ENCODE data around the gene TMEM161A.
"Not testable (repeated sequence)": the region's sequence is repeated elsewhere in the genome, so short reads cannot be mapped to it uniquely, and the experiment has no call there.

TMEM161A gene

DNA sequence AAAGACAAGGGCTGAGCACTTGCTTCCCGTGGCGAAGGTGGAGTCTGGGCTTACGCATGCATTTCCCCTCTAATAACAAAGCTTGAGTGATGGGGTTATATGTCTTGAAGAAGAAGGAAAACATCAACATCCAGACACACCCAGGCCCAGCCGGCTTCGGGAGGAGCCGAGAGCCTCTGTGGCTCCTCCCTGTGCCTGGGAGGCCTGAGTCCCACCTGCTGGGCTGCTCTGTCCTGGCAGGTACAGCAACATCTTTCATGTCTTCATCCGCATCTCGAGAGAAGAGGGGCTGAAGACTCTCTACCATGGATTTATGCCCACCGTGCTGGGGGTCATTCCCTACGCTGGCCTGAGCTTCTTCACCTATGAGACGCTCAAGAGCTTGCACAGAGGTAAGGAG lies 30.6 kb downstream of the TMEM161A start:
- Histone ChIP-seq H3K9me3 (ENCODE audit: control insufficient read depth in 2 of 2, low read length in 2 of 2) (no peaks in the 10 kb centered on the region), H3K27ac (ENCODE audit: low read length) (no peak overlapping the region), H3K9ac (ENCODE audit: low read length in 2 of 2) (no peak overlapping the region), H3K36me3 (ENCODE audit: control insufficient read depth in 2 of 2, insufficient read depth in 2 of 2, low read length in 2 of 2) (peaks cover 0 to 2% of the 10 kb centered on the region in 2 donors), H3K4me3 (ENCODE audit: low read length in 2 of 2) (no peak overlapping the region), H3K27me3 (ENCODE audit: control insufficient read depth in 1 of 2, insufficient read depth in 2 of 2, low read length in 2 of 2) (peaks cover 0 to 6% of the 10 kb centered on the region in 2 donors), H3K4me1 (ENCODE audit: control insufficient read depth, insufficient read depth, low read length) (peaks cover 8% of the 10 kb centered on the region)

DNA sequence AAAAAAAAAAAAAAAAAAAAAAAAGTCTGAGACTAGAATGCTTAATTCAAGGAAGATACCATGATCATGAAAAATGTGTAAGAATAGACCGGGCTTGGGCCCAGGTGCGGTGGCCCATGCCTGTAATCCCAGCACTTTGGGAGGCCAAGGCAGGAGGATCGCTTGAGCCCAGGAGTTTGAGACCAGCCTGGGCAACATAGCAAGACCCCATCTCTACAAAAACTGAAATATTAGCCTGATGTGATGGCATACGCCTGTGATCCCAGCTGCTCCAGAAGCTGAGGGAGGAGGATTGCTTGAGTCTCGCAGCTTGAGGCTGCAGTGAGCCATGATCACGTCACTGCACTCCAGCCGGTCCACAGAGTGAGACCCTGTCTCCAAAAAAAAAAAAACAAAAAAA lies 31.3 kb downstream of the TMEM161A start:
- H3K27me3 ChIP-seq (ENCODE audit: control insufficient read depth in 1 of 2, insufficient read depth in 2 of 2, low read length in 2 of 2); H3K9me3 ChIP-seq (ENCODE audit: control insufficient read depth in 2 of 2, low read length in 2 of 2); H3K36me3 ChIP-seq (ENCODE audit: control insufficient read depth in 2 of 2, insufficient read depth in 2 of 2, low read length in 2 of 2); H3K27ac ChIP-seq (ENCODE audit: low read length); H3K9ac ChIP-seq (ENCODE audit: low read length in 2 of 2); H3K4me3 ChIP-seq (ENCODE audit: low read length in 2 of 2); H3K4me1 ChIP-seq (ENCODE audit: control insufficient read depth, insufficient read depth, low read length): not testable (repeated sequence)

DNA sequence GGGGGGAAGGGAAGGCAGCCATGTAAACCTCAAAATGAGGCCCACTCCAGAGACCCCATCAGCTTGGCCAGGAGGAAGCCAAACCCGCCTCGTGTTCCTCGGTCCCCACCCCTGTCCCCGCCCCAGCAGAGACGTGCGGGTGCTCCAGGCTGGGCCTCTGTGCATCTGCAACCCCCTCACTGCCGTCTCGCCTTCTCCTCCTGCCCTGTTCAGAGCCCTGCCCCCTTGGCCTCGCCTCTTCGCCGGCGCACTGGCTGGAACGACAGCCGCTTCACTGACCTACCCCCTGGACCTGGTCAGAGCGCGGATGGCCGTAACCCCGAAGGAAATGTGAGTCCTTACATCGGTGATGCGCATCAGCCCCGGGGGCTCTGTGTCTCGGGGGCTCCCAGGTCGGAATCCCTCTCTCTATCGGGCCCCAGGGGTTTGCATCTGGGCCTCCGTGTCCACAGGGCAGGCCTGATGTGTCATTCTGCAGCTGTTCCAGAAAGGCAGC lies 32.2 kb downstream of the TMEM161A start:
- Histone ChIP-seq H3K9me3 (ENCODE audit: control insufficient read depth in 2 of 2, low read length in 2 of 2) (no peaks in the 10 kb centered on the region), H3K36me3 (ENCODE audit: control insufficient read depth in 2 of 2, insufficient read depth in 2 of 2, low read length in 2 of 2) (peaks cover 0 to 5% of the 10 kb centered on the region in 2 donors), H3K4me1 (ENCODE audit: control insufficient read depth, insufficient read depth, low read length) (peaks cover 8% of the 10 kb centered on the region), H3K27ac (ENCODE audit: low read length) (no peak overlapping the region), H3K4me3 (ENCODE audit: low read length in 2 of 2) (peak overlapping the region in 1 of 2 donors; percentile 57), H3K27me3 (ENCODE audit: control insufficient read depth in 1 of 2, insufficient read depth in 2 of 2, low read length in 2 of 2) (peaks cover 0 to 6% of the 10 kb centered on the region in 2 donors), H3K9ac (ENCODE audit: low read length in 2 of 2) (no peak overlapping the region)

DNA sequence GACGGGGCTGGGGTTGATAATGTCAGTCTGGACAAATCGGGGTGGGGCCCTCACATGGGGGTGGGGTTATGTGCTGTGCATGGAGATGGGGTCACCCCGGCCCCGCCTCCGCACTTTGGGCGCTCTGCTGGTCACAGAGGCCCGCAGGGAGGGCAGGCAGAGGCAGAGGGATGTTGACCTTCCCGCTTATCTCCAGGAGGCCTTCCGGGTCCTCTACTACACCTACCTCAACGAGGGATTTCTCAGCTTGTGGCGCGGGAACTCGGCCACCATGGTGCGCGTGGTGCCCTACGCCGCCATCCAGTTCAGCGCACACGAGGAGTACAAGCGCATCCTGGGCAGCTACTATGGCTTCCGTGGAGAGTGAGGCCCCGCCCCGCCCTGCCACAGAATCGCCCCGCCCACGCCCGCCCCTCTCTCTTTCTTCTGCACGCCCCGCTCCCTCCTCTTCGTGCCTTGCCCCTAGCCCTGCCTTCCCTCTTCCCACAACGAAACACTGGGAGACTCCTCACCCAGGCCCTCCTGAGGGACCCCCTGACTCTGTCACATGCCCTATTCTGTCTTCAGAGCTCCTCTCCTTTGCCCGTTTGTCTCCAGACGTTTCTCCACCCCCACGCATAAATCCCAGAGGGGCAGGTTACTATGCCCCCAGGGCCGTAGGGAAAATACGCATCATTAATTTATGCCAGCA lies 32.8 kb downstream of the TMEM161A start:
- Histone ChIP-seq H3K4me1 (ENCODE audit: control insufficient read depth, insufficient read depth, low read length) (peaks cover 6% of the 10 kb centered on the region), H3K4me3 (ENCODE audit: low read length in 2 of 2) (peak overlapping the region in 1 of 2 donors; percentile 57), H3K9me3 (ENCODE audit: control insufficient read depth in 2 of 2, low read length in 2 of 2) (no peaks in the 10 kb centered on the region), H3K36me3 (ENCODE audit: control insufficient read depth in 2 of 2, insufficient read depth in 2 of 2, low read length in 2 of 2) (peaks cover 0 to 9% of the 10 kb centered on the region in 2 donors), H3K9ac (ENCODE audit: low read length in 2 of 2) (no peak overlapping the region), H3K27me3 (ENCODE audit: control insufficient read depth in 1 of 2, insufficient read depth in 2 of 2, low read length in 2 of 2) (peaks cover 0 to 1% of the 10 kb centered on the region in 2 donors), H3K27ac (ENCODE audit: low read length) (no peak overlapping the region)

DNA sequence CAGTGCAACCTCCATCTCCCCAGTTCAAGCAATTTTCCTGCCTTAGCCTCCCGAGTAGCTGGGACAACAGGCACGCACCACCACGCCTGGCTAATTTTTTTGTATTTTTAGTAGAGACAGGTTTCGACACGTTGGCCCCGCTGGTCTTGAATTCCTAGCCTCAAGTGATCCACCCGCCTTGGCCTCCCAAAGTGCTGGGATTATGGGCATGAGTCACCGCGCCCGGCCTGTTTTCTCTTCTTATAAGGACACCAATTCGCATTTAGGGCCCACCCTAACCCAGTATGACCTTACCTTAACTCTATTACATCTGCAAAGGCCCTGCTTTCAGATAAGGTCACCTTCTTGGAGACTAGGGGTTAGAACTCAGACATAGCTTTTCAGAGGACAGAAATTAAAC lies 35.1 kb downstream of the TMEM161A start:
- Histone ChIP-seq H3K4me3 (ENCODE audit: low read length in 2 of 2) (no peak overlapping the region), H3K9me3 (ENCODE audit: control insufficient read depth in 2 of 2, low read length in 2 of 2) (no peaks in the 10 kb centered on the region), H3K4me1 (ENCODE audit: control insufficient read depth, insufficient read depth, low read length) (peaks cover 2% of the 10 kb centered on the region), H3K27me3 (ENCODE audit: control insufficient read depth in 1 of 2, insufficient read depth in 2 of 2, low read length in 2 of 2) (no peaks in the 10 kb centered on the region), H3K27ac (ENCODE audit: low read length) (no peak overlapping the region), H3K9ac (ENCODE audit: low read length in 2 of 2) (no peak overlapping the region), H3K36me3 (ENCODE audit: control insufficient read depth in 2 of 2, insufficient read depth in 2 of 2, low read length in 2 of 2) (peaks cover 0 to 12% of the 10 kb centered on the region in 2 donors)

DNA sequence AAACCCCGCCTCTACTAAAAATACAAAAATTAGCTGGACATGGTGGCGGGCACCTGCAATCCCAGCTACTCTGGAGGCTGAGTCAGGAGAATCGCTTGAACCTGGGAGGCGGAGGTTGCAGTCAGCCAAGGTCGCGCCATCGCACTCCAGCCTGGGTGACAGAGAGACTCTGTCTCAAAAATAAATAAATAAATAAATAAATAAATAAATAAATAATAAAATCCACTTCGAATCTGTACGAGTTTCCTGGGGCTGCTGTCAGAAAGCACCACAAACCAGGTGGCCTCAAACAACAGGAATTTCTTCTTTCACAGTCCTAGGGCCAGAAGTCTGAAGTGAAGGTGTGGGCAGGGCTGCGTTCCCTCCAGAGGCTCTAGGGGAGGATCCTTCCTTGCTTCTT lies 35.7 kb downstream of the TMEM161A start:
- not testable (repeated sequence) for H3K9ac ChIP-seq (ENCODE audit: low read length in 2 of 2); H3K27me3 ChIP-seq (ENCODE audit: control insufficient read depth in 1 of 2, insufficient read depth in 2 of 2, low read length in 2 of 2); H3K9me3 ChIP-seq (ENCODE audit: control insufficient read depth in 2 of 2, low read length in 2 of 2); H3K4me1 ChIP-seq (ENCODE audit: control insufficient read depth, insufficient read depth, low read length); H3K4me3 ChIP-seq (ENCODE audit: low read length in 2 of 2); H3K27ac ChIP-seq (ENCODE audit: low read length)
- peaks cover 2 to 10% of the 10 kb centered on the region in 2 donors for H3K36me3 ChIP-seq (ENCODE audit: control insufficient read depth in 2 of 2, insufficient read depth in 2 of 2, low read length in 2 of 2)

DNA sequence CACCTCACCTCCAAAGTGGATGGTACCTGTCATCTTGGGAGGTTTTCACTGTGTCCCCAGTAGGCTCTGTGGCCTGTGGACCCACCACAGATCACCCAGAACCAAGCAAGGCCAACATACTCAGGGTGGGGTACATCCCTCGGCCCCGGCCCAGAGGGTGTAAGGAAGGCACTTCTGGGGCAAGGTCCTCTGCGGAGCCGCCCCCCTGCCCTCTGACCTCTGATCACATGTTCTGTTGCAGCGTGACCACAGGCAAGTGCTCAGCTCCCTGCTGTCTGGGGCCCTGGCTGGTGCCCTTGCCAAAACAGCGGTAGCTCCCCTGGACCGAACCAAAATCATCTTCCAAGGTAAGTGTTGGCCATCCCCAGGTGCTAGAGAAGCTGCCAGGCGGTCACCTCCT lies 36.7 kb downstream of the TMEM161A start:
- H3K36me3 ChIP-seq (ENCODE audit: control insufficient read depth in 2 of 2, insufficient read depth in 2 of 2, low read length in 2 of 2) = peaks cover 7 to 13% of the 10 kb centered on the region in 2 donors
- no peak overlapping the region for H3K4me3 ChIP-seq (ENCODE audit: low read length in 2 of 2)
- H3K4me1 ChIP-seq (ENCODE audit: control insufficient read depth, insufficient read depth, low read length) = peaks cover 2% of the 10 kb centered on the region
- no peaks in the 10 kb centered on the region for H3K9me3 ChIP-seq (ENCODE audit: control insufficient read depth in 2 of 2, low read length in 2 of 2)
- H3K9ac ChIP-seq (ENCODE audit: low read length in 2 of 2) = no peak overlapping the region
- no peaks in the 10 kb centered on the region for H3K27me3 ChIP-seq (ENCODE audit: control insufficient read depth in 1 of 2, insufficient read depth in 2 of 2, low read length in 2 of 2)
- no peak overlapping the region for H3K27ac ChIP-seq (ENCODE audit: low read length)

DNA sequence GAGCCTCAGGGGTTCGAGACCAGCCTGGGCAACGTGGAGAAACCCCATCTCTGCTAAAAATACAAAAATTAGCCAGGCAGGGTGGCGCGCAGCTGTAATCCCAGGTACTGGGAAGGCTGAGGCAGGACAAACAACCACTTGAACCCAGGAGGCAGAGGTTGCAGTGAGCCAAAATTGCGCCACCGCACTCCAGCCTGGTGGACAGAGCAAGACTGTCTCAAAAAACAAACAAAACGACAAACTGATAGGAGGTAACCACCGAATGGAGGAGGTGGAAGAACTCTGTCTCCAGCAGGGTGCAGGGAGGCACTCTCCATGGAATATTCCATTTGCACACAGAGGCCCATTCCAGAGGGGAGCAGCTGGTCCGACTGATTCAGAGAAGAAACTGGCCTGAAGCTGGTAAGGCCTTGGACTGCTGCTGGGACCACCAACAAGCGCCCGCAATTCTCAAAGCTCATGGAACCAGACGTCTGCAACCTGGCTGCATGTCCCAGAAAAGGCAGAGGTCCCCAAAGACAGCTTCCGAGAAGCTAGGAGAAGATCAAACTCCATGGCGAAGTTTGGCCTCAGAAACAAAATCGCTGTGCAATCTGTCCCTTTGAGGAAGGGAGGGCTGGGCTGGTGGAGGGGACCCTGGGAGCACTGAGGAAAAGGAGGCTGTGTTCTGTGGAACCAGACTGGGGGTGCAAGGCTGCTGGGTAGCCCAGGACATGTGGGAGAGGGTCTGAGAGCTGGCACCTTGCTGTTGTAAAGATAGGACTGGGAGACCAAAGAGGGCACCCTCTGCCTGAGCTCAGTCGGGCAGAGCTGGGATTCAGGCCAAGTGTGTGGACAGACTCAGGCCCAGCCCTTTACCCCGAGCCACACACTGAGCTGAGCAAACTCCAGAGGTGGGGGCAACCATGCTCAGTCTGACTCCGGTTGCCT lies 39.3 kb downstream of the TMEM161A start:
- Histone ChIP-seq H3K9me3 (ENCODE audit: control insufficient read depth in 2 of 2, low read length in 2 of 2) (no peaks in the 10 kb centered on the region), H3K27ac (ENCODE audit: low read length) (no peak overlapping the region), H3K9ac (ENCODE audit: low read length in 2 of 2) (no peak overlapping the region), H3K36me3 (ENCODE audit: control insufficient read depth in 2 of 2, insufficient read depth in 2 of 2, low read length in 2 of 2) (peaks cover 7 to 13% of the 10 kb centered on the region in 2 donors), H3K27me3 (ENCODE audit: control insufficient read depth in 1 of 2, insufficient read depth in 2 of 2, low read length in 2 of 2) (no peaks in the 10 kb centered on the region), H3K4me1 (ENCODE audit: control insufficient read depth, insufficient read depth, low read length) (no peaks in the 10 kb centered on the region), H3K4me3 (ENCODE audit: low read length in 2 of 2) (no peak overlapping the region)

DNA sequence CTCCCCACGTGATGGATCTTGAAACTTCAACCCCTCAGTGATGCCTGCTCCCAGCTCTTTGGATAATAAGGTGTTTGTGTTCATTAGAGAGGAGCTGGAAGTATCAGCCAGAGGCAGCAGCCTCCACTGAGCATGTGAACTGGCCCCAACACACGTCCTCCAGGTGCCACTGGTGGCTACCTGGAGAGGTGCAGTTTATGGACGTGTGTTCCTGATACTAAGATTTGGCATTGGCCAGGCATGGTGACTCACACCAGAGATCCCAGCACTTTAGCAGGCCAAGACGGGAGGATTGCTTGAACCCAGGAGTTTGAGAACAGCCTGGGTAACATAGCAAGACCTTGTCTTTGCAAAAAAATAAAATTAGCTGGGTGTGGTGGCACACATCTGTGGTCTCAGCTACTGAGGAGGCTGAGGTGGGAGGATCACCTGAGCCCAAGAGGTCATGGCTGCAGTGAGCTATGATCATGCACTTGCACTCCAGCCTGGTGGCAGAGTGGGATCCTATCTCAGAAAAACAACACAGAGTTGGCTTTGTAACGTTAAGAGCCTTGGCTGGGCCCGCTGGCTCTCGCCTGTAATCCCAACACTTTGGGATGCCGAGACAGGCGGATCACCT lies 40.1 kb downstream of the TMEM161A start:
- no peak overlapping the region for H3K9ac ChIP-seq (ENCODE audit: low read length in 2 of 2)
- H3K4me1 ChIP-seq (ENCODE audit: control insufficient read depth, insufficient read depth, low read length) = no peaks in the 10 kb centered on the region
- no peak overlapping the region for H3K4me3 ChIP-seq (ENCODE audit: low read length in 2 of 2)
- H3K27me3 ChIP-seq (ENCODE audit: control insufficient read depth in 1 of 2, insufficient read depth in 2 of 2, low read length in 2 of 2) = no peaks in the 10 kb centered on the region
- no peak overlapping the region for H3K27ac ChIP-seq (ENCODE audit: low read length)
- peaks cover 7 to 13% of the 10 kb centered on the region in 2 donors for H3K36me3 ChIP-seq (ENCODE audit: control insufficient read depth in 2 of 2, insufficient read depth in 2 of 2, low read length in 2 of 2)
- no peaks in the 10 kb centered on the region for H3K9me3 ChIP-seq (ENCODE audit: control insufficient read depth in 2 of 2, low read length in 2 of 2)

DNA sequence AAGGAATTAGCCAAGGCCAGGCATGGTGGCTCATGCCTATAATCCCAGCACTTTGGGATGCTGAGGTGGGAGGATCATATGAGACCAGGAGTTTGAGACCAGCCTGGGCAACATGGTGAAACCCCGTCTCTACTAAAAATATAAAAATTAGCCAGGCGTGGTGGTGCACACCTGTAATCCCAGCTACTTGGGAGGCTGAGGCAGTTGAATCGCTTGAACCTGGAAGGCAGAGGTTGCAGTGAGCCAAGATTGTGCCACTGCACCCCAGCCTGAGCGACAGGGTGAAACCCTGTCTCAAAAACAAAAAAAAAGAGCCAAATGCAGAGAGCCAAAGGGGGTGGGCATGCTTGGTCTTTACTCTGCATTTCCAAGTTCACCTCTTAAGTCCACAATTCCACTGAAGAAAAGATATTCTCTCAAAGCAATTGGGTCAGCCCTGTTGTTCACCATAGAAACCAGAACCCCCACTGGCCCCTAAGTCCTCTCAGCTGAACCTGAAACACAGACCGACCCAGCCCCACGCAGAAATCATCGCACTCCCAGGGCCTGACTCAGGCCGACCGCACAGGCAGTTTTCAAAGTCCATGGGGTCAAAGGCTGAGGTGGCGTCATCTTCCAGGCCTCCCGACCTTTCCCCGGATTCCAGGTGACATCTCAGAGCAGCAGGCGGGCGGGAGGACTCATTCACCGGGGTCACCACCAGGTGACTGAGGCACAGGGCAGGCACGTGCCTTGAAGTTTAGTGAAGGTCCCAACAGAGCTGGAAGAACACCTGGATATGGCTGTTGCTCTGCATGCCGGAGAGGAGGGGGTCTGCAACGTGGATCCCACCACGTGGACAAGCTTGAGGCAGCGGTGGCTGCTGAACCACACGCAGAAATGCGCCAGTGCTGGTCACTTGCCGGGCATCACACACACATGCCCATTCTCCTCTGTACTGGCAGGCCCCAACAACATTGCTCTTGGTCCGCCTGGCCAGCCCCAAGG lies 41.3 kb downstream of the TMEM161A start:
- Histone ChIP-seq H3K4me3 (ENCODE audit: low read length in 2 of 2) (no peak overlapping the region), H3K27ac (ENCODE audit: low read length) (no peak overlapping the region), H3K27me3 (ENCODE audit: control insufficient read depth in 1 of 2, insufficient read depth in 2 of 2, low read length in 2 of 2) (no peaks in the 10 kb centered on the region), H3K9me3 (ENCODE audit: control insufficient read depth in 2 of 2, low read length in 2 of 2) (no peaks in the 10 kb centered on the region), H3K36me3 (ENCODE audit: control insufficient read depth in 2 of 2, insufficient read depth in 2 of 2, low read length in 2 of 2) (peaks cover 7 to 13% of the 10 kb centered on the region in 2 donors), H3K4me1 (ENCODE audit: control insufficient read depth, insufficient read depth, low read length) (no peaks in the 10 kb centered on the region), H3K9ac (ENCODE audit: low read length in 2 of 2) (no peak overlapping the region)

Data from stomach smooth muscle (tissue), 2 donors.